GM21786 (cell line): Measurements from ENCODE around the gene CAV1.

ENCODE experiments used
- ATAC-seq: cut with Tn5 transposase; IDR thresholded peaks from one replicate; pipeline ENCODE4 v1.9.1; 2021; ENCODE audit not compliant: unreplicated experiment

Gene CAV1

GRCh38 chr7:116610210-116610609 lies 85.4 kb downstream of the CAV1 start:
- ATAC-seq = no peak

- ATAC-seq = no peak
Observed at GRCh38 chr7:116610721-116611120, 85.9 kb downstream of the CAV1 start.
